Caco-2 (cell line): ENCODE data around the gene KLHDC7B. TPM values are rescaled to one million over a fixed set of nuclear protein-coding genes. Genes with fewer than 3 reads are reported as not detected.
A peak's percentile ranks its signal among the peaks of the same experiment; 100 is the strongest.

Experiments
- BruUV-seq: library from RNA; stranded (reverse); fragments of 400-500 nt; replicated peaks from 2 replicates; lab custom pipeline; 2021; lab: Mats Ljungman, UMichigan
- CTCF ChIA-PET: fragments of 300-600 bp; sonication (Branson Sonifier 250); formaldehyde crosslinking; loops from one replicate; lab custom pipeline; 2022; ENCODE audit warnings: antibody characterized with exemption; lab: Charles Lee
- POLR2A ChIA-PET: fragments of 300-600 bp; sonication (Branson Sonifier 250); formaldehyde crosslinking; loops from one replicate; lab custom pipeline; 2022; ENCODE audit warnings: antibody characterized with exemption; lab: Charles Lee
- DNase-seq, 2 experiments: peaks; one replicate each; pipeline versions ENCODE4 v3.0.0 to v3.0.0-alpha.2; 2020 to 2022
- H3K27me3 ChIP-seq: replicated peaks from 2 replicates; pipeline ENCODE4 v1.6.0; 2011; ENCODE audit warnings: low read length; ENCODE audit not compliant: control insufficient read depth, insufficient read depth
- H3K36me3 ChIP-seq: 2 replicates; pipeline ENCODE4 v1.5.1; 2011; ENCODE audit warnings: low read length; ENCODE audit not compliant: control insufficient read depth, insufficient read depth
- H3K4me1 ChIP-seq: fragments of 250-450 bp; sonication (Bioruptor Pico); 2 replicates; pipeline ENCODE4 v1.5.1; 2020; ENCODE audit warnings: mild to moderate bottlenecking
- H3K4me3 ChIP-seq: 2 replicates; pipeline ENCODE4 v1.5.1; 2011; ENCODE audit warnings: low read depth, mild to moderate bottlenecking, control low read depth, low read length
- H3K9me3 ChIP-seq: fragments of 250-450 bp; sonication (Bioruptor Pico); 2 replicates; pipeline ENCODE4 v1.5.1; 2020; ENCODE audit warnings: mild to moderate bottlenecking, moderate library complexity
- H3K27ac Mint-ChIP-seq: one replicate; pipeline ENCODE4 v1.8.0; 2022; ENCODE audit warnings: mixed read lengths; ENCODE audit not compliant: unreplicated experiment
- H3K27me3 Mint-ChIP-seq: one replicate; pipeline ENCODE4 v1.8.0; 2022; ENCODE audit warnings: mixed read lengths; ENCODE audit not compliant: insufficient read depth, unreplicated experiment
- H3K36me3 Mint-ChIP-seq: one replicate; pipeline ENCODE4 v1.8.0; 2022; ENCODE audit warnings: mild to moderate bottlenecking, mixed read lengths; ENCODE audit not compliant: insufficient read depth, unreplicated experiment
- H3K4me1 Mint-ChIP-seq: one replicate; pipeline ENCODE4 v1.8.0; 2022; ENCODE audit warnings: low read depth, mixed read lengths; ENCODE audit not compliant: unreplicated experiment
- H3K4me3 Mint-ChIP-seq: one replicate; pipeline ENCODE4 v1.8.0; 2022; ENCODE audit warnings: mild to moderate bottlenecking, moderate library complexity, mixed read lengths; ENCODE audit not compliant: unreplicated experiment
- H3K9me3 Mint-ChIP-seq: one replicate; pipeline ENCODE4 v1.8.0; 2022; ENCODE audit warnings: mixed read lengths; ENCODE audit not compliant: unreplicated experiment
- intact Hi-C: fragments of 100-400 bp; cut with micrococcal nuclease; formaldehyde crosslinking; loops from one replicate; pipeline ENCODE4 v1.10.0; 2022; ENCODE audit not compliant: unreplicated experiment
- total RNA-seq: library from RNA; stranded (reverse); gene quantifications from 2 replicates; pipeline ENCODE4 v1.2.3, GENCODE V29; 2022
- TF ChIP-seq, protein P1 (sequence below), 2 experiments: fragments of 200-600 bp in 1 of 2; IDR thresholded peaks; 1 replicate in 1 of 2; 2 replicates in 1 of 2; pipeline versions ENCODE4 v1.5.1 to v1.8.0; 2011 to 2022; ENCODE audit warnings: antibody characterized with exemption in 1 of 2, control low read depth in 1 of 2, inconsistent platforms in 1 of 2, low read depth in 1 of 2, low read length in 1 of 2, mild to moderate bottlenecking in 1 of 2, moderate library complexity in 1 of 2; ENCODE audit not compliant: insufficient read depth in 1 of 2, severe bottlenecking in 1 of 2, unreplicated experiment in 1 of 2

KLHDC7B gene
- total RNA-seq, 1 experiment from 2014 or later: 2.0 TPM

DNA sequence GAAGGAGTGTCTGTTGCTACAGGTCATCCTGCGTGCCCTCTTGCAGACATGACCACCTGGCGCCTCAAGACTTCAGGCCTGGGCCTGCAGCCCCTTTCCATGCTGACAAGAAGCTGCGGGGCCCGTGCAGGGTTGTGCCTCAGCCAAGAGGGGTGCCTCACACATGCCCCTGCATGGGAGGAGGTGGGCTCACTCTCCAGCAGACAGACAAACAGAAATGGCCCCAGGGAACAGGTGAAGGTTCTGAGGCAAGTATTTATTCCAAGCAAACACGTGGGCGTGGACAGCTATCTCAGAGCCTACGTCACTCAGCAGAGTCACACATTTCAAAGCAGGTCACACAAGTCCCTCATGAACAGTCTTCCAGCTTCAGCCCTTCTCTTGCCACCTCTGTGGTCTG is 22.9 kb downstream of the KLHDC7B start:
- H3K4me1 Mint-ChIP-seq: peaks cover under 1% of the 10 kb centered on the region
- peak; percentile 65 to 67 for DNase-seq
- Histone ChIP-seq H3K9me3 (no peaks in the 10 kb centered on the region), H3K36me3 (no peaks in the 10 kb centered on the region), H3K4me1 (peaks cover 10% of the 10 kb centered on the region; the same call in 1 of the 2 replicates), H3K4me3 (no peak overlapping the region), H3K27me3 (no peaks in the 10 kb centered on the region)
- CTCF ChIA-PET: interaction anchor here (0.5 to 2.1 kb wide), 3 partner anchors 52 to 297 kb away, joined by 3 to 8 read pairs (median 3); no protein-coding TSS in a partner anchor
- TF ChIP-seq, protein P1, sequence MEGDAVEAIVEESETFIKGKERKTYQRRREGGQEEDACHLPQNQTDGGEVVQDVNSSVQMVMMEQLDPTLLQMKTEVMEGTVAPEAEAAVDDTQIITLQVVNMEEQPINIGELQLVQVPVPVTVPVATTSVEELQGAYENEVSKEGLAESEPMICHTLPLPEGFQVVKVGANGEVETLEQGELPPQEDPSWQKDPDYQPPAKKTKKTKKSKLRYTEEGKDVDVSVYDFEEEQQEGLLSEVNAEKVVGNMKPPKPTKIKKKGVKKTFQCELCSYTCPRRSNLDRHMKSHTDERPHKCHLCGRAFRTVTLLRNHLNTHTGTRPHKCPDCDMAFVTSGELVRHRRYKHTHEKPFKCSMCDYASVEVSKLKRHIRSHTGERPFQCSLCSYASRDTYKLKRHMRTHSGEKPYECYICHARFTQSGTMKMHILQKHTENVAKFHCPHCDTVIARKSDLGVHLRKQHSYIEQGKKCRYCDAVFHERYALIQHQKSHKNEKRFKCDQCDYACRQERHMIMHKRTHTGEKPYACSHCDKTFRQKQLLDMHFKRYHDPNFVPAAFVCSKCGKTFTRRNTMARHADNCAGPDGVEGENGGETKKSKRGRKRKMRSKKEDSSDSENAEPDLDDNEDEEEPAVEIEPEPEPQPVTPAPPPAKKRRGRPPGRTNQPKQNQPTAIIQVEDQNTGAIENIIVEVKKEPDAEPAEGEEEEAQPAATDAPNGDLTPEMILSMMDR (IDR thresholded peaks at IDR 0.05; ENCODE audit: insufficient read depth in 1 of 2, low read depth in 1 of 2, low read length in 1 of 2, severe bottlenecking in 1 of 2, unreplicated experiment in 1 of 2): no peak
- H3K4me3 Mint-ChIP-seq: no peak overlapping the region
- no peaks in the 10 kb centered on the region for H3K27me3 Mint-ChIP-seq
- H3K27ac Mint-ChIP-seq: peak overlapping the region; percentile 75
- no peaks in the 10 kb centered on the region for H3K9me3 Mint-ChIP-seq
- BruUV-seq: no TSS peak
- H3K36me3 Mint-ChIP-seq: no peaks in the 10 kb centered on the region
- POLR2A ChIA-PET: interaction anchor here (0.5 to 1.0 kb wide), 2 partner anchors 15 to 23 kb away, joined by 3 to 4 read pairs; partner anchors contain the start of gene KLHDC7B
- intact Hi-C loops: no loop called here

DNA sequence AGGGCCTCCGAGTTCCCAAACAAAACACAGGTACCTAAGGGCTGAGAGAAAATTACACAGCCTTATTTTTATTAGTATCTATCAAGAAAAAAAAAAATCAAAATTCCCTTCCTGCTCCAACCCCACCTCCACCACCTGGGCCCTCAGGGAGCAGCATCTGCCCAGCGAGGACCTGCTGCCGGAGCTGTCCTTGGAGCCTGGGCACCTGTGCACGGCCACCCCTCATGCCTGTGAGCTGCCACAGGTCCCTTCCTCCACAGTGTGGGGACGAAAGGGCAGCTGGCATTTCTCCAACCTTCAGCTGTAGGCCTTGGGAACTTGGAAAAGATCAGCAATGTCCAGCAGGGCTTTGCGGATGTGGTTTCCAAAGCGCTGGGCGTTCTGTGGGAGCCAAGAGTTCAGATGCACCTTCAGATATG is 23.4 kb downstream of the KLHDC7B start:
- DNase-seq: no peak
- H3K4me1 Mint-ChIP-seq: no peaks in the 10 kb centered on the region
- no peaks in the 10 kb centered on the region for H3K27me3 Mint-ChIP-seq
- H3K27me3 ChIP-seq: no peaks in the 10 kb centered on the region
- TF ChIP-seq, protein P1 (IDR thresholded peaks at IDR 0.05; ENCODE audit: insufficient read depth in 1 of 2, low read depth in 1 of 2, low read length in 1 of 2, severe bottlenecking in 1 of 2, unreplicated experiment in 1 of 2): no peak
- no peaks in the 10 kb centered on the region for H3K36me3 ChIP-seq
- no peaks in the 10 kb centered on the region for H3K9me3 Mint-ChIP-seq
- TSS peak; percentile 59 for BruUV-seq
- CTCF ChIA-PET: interaction anchor here (0.7 to 2.1 kb wide), 2 partner anchors 52 to 125 kb away, joined by 3 to 8 read pairs; no protein-coding TSS in a partner anchor
- peaks cover 10% of the 10 kb centered on the region; the same call in 1 of the 2 replicates for H3K4me1 ChIP-seq
- H3K4me3 ChIP-seq: no peak overlapping the region
- intact Hi-C loops: no loop called here
- H3K9me3 ChIP-seq: no peaks in the 10 kb centered on the region
- no peak overlapping the region for H3K4me3 Mint-ChIP-seq
- H3K36me3 Mint-ChIP-seq: no peaks in the 10 kb centered on the region
- POLR2A ChIA-PET: interaction anchor here (1.0 kb wide), 1 partner anchor 14 kb away, joined by 4 read pairs; no protein-coding TSS in a partner anchor
- peak overlapping the region; percentile 75 for H3K27ac Mint-ChIP-seq

DNA sequence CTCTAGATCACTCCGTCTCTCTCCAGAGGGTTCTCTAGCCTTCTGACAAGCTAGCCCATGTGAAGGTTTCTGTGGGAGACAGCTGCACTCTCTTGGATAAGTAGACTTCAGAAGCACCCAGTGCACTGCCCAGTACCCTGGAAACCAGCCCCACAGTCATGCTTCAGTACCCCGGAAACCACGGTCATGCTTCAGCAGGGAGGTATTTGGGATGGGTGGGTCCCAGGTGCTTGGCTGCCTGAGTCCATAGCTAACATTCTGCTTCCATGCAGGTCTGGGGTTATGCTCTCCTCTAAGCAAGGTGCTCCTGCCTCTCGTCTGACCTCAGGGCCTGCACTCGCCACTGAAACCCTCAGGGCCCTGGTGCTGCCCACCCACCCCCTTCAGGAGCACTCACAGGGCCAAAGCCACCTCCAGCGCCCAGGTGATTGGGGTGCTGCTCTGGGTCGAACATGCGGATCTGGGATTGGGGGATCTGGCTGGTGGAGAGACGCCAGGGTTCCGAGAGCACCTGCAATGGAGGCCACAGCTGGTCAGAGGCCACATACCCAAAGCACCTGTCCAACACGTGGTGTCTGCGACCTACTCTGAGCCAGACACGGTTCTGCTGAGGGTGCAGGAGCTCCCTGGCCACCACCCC is 24.3 kb downstream of the KLHDC7B start:
- Mint-ChIP-seq H3K4me3 (no peak overlapping the region), H3K27ac (no peak overlapping the region), H3K9me3 (no peaks in the 10 kb centered on the region), H3K27me3 (no peaks in the 10 kb centered on the region), H3K36me3 (no peaks in the 10 kb centered on the region), H3K4me1 (no peaks in the 10 kb centered on the region)
- Histone ChIP-seq H3K27me3 (no peaks in the 10 kb centered on the region), H3K4me1 (peaks cover 10% of the 10 kb centered on the region; the same call in 1 of the 2 replicates), H3K4me3 (no peak overlapping the region), H3K9me3 (no peaks in the 10 kb centered on the region), H3K36me3 (no peaks in the 10 kb centered on the region)
- ChIA-PET POLR2A (interaction anchor here (0.6 kb wide), 1 partner anchor 45 kb away, joined by 3 read pairs; the partner anchor contains the start of gene SCO2), CTCF (interaction anchor here (2.1 kb wide), 1 partner anchor 51 kb away, joined by 8 read pairs; no protein-coding TSS in a partner anchor)
- BruUV-seq: no TSS peak
- TF ChIP-seq, protein P1 (IDR thresholded peaks at IDR 0.05; ENCODE audit: insufficient read depth in 1 of 2, low read depth in 1 of 2, low read length in 1 of 2, severe bottlenecking in 1 of 2, unreplicated experiment in 1 of 2): no peak
- intact Hi-C loops: no loop called here
- no peak for DNase-seq
